A549 (cell line): ENCODE results near the gene KDELR1.

Source experiments
- CHD4 ChIP-seq: fragments of 200-600 bp; sonication (generic); IDR thresholded peaks from 2 replicates; pipeline ENCODE4 v1.6.1; 2016; ENCODE audit warnings: antibody characterized with exemption, mild to moderate bottlenecking, borderline replicate concordance
- EP300 ChIP-seq, 2 experiments: fragments of >200 bp; sonication (Bioruptor Twin); formaldehyde crosslinking; IDR thresholded peaks; 2 replicates in 1 of 2; 3 replicates in 1 of 2; pipeline ENCODE4 v1.6.1; 2016 to 2017
- POLR2A ChIP-seq: IDR thresholded peaks from 2 replicates; pipeline ENCODE4 v1.6.1; 2012; ENCODE audit warnings: mild to moderate bottlenecking, low read length
- RFX5 ChIP-seq: fragments of 450-650 bp; IDR thresholded peaks from 2 replicates; pipeline ENCODE4 v1.7.1; 2014; ENCODE audit warnings: antibody characterized with exemption, mild to moderate bottlenecking, moderate library complexity
- SMC3 ChIP-seq: fragments of >200 bp; sonication (Bioruptor Twin); formaldehyde crosslinking; IDR thresholded peaks from 3 replicates; pipeline ENCODE4 v1.6.1; 2018; ENCODE audit warnings: inconsistent platforms
- ZC3H11A ChIP-seq: fragments of 450-650 bp; IDR thresholded peaks from 2 replicates; pipeline ENCODE4 v1.6.1; 2014; ENCODE audit warnings: antibody characterized with exemption, mild to moderate bottlenecking
- TF ChIP-seq, protein P1 (sequence below): fragments of >200 bp; sonication (Bioruptor Twin); formaldehyde crosslinking; IDR thresholded peaks from 3 replicates; pipeline ENCODE4 v1.5.1; 2016
- TF ChIP-seq, protein P2 (sequence below): IDR thresholded peaks from 2 replicates; pipeline ENCODE4 v1.6.1; 2012
- TF ChIP-seq, protein P3 (sequence below): fragments of 250-450 bp; sonication (Bioruptor Pico); IDR thresholded peaks from 2 replicates; pipeline ENCODE4 v1.5.0; 2021; ENCODE audit warnings: mild to moderate bottlenecking, moderate library complexity, borderline replicate concordance
- TF ChIP-seq, protein P4 (sequence below): fragments of 250-450 bp; sonication (Bioruptor Pico); IDR thresholded peaks from 2 replicates; pipeline ENCODE4 v1.5.0; 2020; ENCODE audit warnings: low read depth, mild to moderate bottlenecking, moderate library complexity

DNA sequence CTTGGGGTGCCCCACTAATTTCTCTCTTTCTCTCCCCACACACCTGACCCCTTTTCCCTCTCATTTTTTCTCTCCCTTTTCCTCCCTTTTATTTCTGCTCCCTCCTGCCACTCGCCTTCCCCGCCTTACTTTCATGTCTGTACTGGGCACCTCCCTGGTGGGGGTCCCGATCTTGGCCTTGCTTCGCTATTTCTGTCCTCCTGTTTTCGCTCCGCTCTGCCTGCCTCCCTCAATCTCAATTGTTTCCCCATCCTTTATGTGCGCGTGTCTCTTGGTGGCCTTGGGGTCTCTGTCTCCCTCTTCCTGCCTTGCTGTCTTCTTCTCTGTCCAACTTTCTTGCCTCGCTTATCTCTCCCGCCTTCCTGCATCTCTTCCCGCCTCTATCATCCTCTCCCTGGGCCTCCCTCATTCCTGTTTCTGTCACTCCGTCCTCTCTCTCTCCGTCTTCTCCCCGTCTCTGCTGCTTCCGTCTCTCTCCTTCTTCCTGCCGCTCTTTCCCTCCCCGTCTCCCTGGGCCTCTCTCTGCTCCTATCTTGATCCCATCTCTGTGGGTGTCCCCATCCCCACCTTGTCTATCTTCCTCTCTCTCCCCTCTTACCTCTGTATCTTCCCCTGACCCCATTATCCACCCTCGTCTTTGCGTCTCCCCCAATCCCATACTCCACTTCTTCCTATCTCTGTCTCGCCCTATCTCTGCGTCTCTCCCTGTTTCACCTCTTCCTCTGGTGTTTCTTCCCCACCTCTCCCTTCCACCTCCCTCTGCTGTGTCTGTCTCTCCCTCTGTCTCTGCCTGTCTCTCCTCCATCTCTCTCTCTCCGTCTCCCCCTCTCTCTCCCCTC, 6.1 kb upstream of the KDELR1 start:
- TF ChIP-seq RFX5 (no peak), POLR2A (0 out of 2 replicates have a peak, but pooled peaks have one; percentile 15), CHD4 (no peak), EP300 (IDR thresholded peaks at IDR 0.05) (no peak), ZC3H11A (no peak), SMC3 (no peak)
- TF ChIP-seq, protein P1, sequence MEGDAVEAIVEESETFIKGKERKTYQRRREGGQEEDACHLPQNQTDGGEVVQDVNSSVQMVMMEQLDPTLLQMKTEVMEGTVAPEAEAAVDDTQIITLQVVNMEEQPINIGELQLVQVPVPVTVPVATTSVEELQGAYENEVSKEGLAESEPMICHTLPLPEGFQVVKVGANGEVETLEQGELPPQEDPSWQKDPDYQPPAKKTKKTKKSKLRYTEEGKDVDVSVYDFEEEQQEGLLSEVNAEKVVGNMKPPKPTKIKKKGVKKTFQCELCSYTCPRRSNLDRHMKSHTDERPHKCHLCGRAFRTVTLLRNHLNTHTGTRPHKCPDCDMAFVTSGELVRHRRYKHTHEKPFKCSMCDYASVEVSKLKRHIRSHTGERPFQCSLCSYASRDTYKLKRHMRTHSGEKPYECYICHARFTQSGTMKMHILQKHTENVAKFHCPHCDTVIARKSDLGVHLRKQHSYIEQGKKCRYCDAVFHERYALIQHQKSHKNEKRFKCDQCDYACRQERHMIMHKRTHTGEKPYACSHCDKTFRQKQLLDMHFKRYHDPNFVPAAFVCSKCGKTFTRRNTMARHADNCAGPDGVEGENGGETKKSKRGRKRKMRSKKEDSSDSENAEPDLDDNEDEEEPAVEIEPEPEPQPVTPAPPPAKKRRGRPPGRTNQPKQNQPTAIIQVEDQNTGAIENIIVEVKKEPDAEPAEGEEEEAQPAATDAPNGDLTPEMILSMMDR: no peak
- TF ChIP-seq, protein P2, sequence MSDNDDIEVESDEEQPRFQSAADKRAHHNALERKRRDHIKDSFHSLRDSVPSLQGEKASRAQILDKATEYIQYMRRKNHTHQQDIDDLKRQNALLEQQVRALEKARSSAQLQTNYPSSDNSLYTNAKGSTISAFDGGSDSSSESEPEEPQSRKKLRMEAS: no peak
- TF ChIP-seq, protein P3, sequence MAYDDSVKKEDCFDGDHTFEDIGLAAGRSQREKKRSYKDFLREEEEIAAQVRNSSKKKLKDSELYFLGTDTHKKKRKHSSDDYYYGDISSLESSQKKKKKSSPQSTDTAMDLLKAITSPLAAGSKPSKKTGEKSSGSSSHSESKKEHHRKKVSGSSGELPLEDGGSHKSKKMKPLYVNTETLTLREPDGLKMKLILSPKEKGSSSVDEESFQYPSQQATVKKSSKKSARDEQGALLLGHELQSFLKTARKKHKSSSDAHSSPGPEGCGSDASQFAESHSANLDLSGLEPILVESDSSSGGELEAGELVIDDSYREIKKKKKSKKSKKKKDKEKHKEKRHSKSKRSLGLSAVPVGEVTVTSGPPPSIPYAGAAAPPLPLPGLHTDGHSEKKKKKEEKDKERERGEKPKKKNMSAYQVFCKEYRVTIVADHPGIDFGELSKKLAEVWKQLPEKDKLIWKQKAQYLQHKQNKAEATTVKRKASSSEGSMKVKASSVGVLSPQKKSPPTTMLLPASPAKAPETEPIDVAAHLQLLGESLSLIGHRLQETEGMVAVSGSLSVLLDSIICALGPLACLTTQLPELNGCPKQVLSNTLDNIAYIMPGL (CRISPR knock-in tag): no peak
- TF ChIP-seq, protein P4, sequence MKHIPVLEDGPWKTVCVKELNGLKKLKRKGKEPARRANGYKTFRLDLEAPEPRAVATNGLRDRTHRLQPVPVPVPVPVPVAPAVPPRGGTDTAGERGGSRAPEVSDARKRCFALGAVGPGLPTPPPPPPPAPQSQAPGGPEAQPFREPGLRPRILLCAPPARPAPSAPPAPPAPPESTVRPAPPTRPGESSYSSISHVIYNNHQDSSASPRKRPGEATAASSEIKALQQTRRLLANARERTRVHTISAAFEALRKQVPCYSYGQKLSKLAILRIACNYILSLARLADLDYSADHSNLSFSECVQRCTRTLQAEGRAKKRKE (CRISPR knock-in tag): no peak
